Right cardiac atrium (tissue), 5 donors: ENCODE data around the gene TRIP12. TPM values are rescaled to one million over a fixed set of nuclear protein-coding genes. Genes with fewer than 3 reads are reported as not detected.
A peak's percentile ranks its signal among the peaks of the same experiment; 100 is the strongest.
"Not testable (repeated sequence)": the region's sequence is repeated elsewhere in the genome, so short reads cannot be mapped to it uniquely, and the experiment has no call there.

ENCODE experiments used
- ATAC-seq, 2 donors: fragments of 200-7000 bp; cut with Tn5 transposase; one replicate each; pipeline versions ENCODE4 v1.8.0 to v1.9.1; 2020; ENCODE audit warnings: moderate library complexity in 2 of 2, mild to moderate bottlenecking in 1 of 2
- DNase-seq, 3 donors: peaks; one replicate each; pipeline ENCODE4 v3.0.0-alpha.2; 2020
- H3K27ac ChIP-seq: one replicate; pipeline ENCODE4 v1.5.1; 2013; ENCODE audit warnings: mild to moderate bottlenecking, low read length, control low read depth, moderate library complexity
- H3K27me3 ChIP-seq: one replicate; pipeline ENCODE4 v1.6.1; 2013; ENCODE audit not compliant: control insufficient read depth, insufficient read depth
- H3K4me1 ChIP-seq: one replicate; pipeline ENCODE4 v1.6.1; 2013; ENCODE audit warnings: low read length; ENCODE audit not compliant: control insufficient read depth, insufficient read depth
- H3K4me3 ChIP-seq: one replicate; pipeline ENCODE4 v1.5.1; 2013; ENCODE audit warnings: low read length, control low read depth
- H3K9me3 ChIP-seq: one replicate; pipeline ENCODE4 v1.6.1; 2013; ENCODE audit warnings: low read length; ENCODE audit not compliant: control insufficient read depth
- WGBS: extraction: QIAGEN DNeasy Blood & Tissue Kit; methylation state at CpG from one replicate; pipeline ENCODE4 v1.1.7; 2013; 5-methylcytosine and 5-hydroxymethylcytosine counted together
- intact Hi-C, 4 donors: fragments of 100-400 bp; cut with DNase I; formaldehyde crosslinking; loops; one replicate each; pipeline versions ENCODE4 v1.11.0 to v1.14.0; 2022 to 2023
- polyA plus RNA-seq: library from polyadenylated mRNA; stranded (reverse); fragments of 200-250 nt; gene quantifications from one replicate; pipeline ENCODE4 v1.2.3, GENCODE V29; 2013
- total RNA-seq, 4 donors: library from RNA; stranded (reverse); fragmentation: NEBNext Ultra II Directional; extraction: Animal tissue kit (Norgen Biotek cat#: 25700); gene quantifications; one replicate each; pipeline ENCODE4 v1.2.1, GENCODE V29; 2021
- donor health status: healthy with polysubstance abuse.
- donor health status: DM: no; HTN: yes; CAD: no.
- donor health status: DM: no; HTN: no; CAD: no.
- donor health status: DM: no; HTN: yes; CAD: no; lungs with severe emphysema.
- donor health status: DM: yes; HTN: yes; CAD: no.

TRIP12 gene
- total and polyA plus RNA-seq, 5 donors: 24.5 to 212 (median 203) TPM

DNA sequence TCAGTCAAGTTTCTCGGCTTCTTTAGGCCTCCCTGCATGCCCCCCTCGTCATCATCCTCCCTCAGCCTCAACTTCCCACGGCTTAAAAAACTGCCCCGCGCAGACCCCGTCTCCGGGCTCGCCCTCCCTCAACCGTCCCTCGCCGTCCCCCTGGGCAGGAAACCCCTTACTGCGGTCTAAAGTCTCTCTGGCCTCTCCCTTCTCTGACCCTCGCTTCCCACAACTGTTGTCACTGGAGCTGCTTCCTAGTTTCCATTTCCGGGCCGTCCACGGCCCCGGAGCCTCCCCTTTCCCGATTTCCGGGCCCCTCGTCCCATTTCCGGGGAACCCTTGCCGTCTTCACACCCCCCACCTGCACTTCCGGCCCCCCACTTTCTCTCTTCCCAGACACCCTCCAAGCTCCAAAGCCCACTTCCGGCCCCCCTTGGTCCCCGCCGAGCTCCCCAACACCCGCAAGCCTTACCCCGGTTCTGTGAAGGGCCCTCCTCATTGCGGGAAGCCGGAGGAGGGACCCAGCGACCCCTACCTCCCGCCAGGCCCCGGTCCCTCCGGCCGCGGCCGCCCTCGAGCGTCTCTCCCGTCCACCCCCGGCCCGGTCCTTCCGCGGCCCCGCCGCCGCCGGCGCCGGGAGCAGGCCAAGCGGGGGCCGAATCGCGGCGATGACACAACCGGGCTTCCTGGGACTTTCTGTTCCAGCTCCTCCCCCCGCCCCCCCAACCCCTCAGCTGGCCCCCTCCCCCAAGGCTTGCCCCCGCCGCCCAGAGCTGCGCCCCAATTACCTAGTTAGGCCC lies 513 bp downstream of the TRIP12 start:
- Histone ChIP-seq H3K4me3 (peak overlapping the region; percentile 89), H3K27me3 (no peaks in the 10 kb centered on the region), H3K9me3 (no peaks in the 10 kb centered on the region), H3K27ac (peak overlapping the region; percentile 99), H3K4me1 (no peaks in the 10 kb centered on the region)
- intact Hi-C loops: loop anchor here in 2 of 4 donors (5.0 to 10.0 kb wide), 2 partner anchors 116 to 119 kb away; no protein-coding TSS in a partner anchor
- peak; percentile 78 to 89 (median 86) for DNase-seq
- WGBS: under 1% methylated on average over 60 of the region's 60 CpGs
- ATAC-seq: peak; percentile 57 to 62

DNA sequence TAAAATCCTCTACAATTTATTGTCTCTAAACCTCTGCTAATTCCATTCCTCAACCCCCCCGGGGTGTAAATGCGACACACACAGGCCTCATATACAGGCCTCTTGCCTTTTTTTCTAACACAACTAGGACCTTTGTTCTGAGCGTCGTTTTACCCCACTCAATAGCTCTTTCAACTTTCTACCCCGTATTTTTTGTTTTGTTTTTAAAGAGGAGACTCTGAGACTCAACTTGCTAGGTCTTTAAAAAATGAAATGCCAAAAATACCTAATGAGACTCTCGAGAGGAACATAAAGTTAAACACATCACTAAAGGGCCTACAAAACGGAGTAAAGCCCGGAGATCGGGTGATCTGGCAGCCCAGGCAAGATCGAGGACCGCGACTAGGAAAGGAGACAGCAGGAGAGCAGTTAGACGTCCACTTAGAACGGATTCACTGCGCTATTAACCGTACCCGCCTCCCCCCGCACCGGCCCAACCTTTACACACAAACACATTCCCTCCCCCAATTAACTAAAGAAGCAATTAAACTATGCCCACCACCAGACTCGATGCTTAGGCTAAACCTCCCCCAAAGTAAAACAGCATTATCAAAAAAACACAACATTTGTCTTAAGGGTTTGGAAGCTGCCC lies 1.7 kb downstream of the TRIP12 start:
- 6% methylated on average over 20 of the region's 20 CpGs for WGBS
- intact Hi-C loops: loop anchor here in 2 of 4 donors (5.0 to 10.0 kb wide), 2 partner anchors 115 to 118 kb away; no protein-coding TSS in a partner anchor
- peak overlapping the region; percentile 89 for H3K4me3 ChIP-seq
- H3K4me1 ChIP-seq: no peaks in the 10 kb centered on the region
- no peaks in the 10 kb centered on the region for H3K9me3 ChIP-seq
- H3K27me3 ChIP-seq: no peaks in the 10 kb centered on the region
- H3K27ac ChIP-seq: no peak overlapping the region
- DNase-seq (no peak), ATAC-seq (no peak)

DNA sequence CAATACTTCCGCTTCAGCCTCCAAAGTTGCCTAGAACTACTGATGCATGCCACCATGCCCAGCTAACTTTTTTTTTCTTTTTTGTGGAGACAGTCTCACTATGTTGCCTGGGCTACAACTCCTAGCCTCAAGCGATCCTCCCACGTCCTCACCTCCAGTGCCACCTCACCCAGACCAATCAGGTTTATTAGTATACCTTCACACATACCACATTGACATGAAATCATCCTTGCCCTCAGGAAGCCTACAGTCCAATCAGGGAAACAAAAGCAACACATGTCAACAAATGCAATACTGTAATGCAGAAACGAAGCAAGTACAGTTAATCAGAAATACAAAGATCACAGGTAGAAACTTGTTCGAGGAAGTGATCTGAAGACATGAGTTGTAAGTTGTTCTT lies 4.0 kb downstream of the TRIP12 start:
- 93% methylated on average over 5 of the region's 5 CpGs for WGBS
- DNase-seq (no peak), ATAC-seq (no peak)
- peaks cover 4% of the 10 kb centered on the region for H3K4me1 ChIP-seq
- no peaks in the 10 kb centered on the region for H3K27me3 ChIP-seq
- no peak overlapping the region for H3K4me3 ChIP-seq
- no peaks in the 10 kb centered on the region for H3K9me3 ChIP-seq
- H3K27ac ChIP-seq: no peak overlapping the region
- intact Hi-C loops: no loop called here

DNA sequence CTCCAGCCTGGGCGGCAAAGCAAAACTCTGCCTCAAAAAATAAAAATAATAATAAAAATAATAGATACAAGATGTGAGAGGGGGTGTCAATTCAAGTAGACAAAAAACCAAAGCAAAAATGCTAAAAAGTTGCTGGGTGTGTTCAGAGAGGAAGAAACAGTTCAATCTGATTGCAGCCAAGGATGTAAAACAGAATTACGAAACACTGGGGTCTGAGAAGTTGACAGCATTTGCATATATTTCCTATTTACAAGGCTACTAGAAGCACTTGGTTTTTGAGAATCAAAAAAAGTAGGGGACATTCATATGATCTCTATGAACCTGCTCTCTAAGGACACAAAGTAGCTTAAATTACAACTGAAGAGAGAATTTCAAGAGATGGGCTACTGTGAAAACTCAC lies 7.6 kb downstream of the TRIP12 start:
- intact Hi-C loops: no loop called here
- no peak overlapping the region for H3K4me3 ChIP-seq
- ATAC-seq (no peak), DNase-seq (no peak)
- no peaks in the 10 kb centered on the region for H3K9me3 ChIP-seq
- H3K27me3 ChIP-seq: no peaks in the 10 kb centered on the region
- H3K4me1 ChIP-seq: peaks cover 4% of the 10 kb centered on the region
- WGBS: 81% methylated on average over 2 of the region's 2 CpGs
- no peak overlapping the region for H3K27ac ChIP-seq

DNA sequence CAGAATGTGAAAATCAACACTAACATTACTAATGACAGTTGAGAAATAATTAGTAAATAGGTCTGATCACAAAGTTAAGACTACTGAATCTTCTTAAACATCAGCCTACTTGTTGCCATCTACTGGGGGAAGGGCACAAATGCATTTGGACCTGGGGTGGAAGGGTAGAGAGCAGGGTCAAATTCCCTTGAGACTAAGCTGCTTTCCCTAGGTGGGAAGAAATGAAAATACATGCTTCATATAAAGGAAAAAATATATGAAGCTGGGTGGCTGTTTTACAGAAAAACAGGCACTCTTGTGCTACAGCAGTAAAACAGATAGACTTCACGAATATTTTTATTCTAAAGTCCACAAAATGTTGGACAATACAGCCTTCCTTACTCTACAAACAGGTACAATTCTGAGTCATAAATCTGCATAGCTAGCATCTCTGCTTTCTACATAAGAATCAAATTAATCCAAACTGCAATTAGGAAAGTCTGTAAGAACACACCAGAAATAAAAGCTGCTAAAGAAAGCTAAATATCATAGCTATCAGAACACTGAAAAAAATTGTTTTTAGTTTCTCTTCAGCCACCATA lies 10.9 kb downstream of the TRIP12 start:
- intact Hi-C loops: no loop called here
- H3K27me3 ChIP-seq: no peaks in the 10 kb centered on the region
- H3K27ac ChIP-seq: no peak overlapping the region
- H3K9me3 ChIP-seq: no peaks in the 10 kb centered on the region
- H3K4me3 ChIP-seq: no peak overlapping the region
- ATAC-seq: no peak
- 68% methylated on average over 1 of the region's 1 CpG for WGBS
- peaks cover 4% of the 10 kb centered on the region for H3K4me1 ChIP-seq
- DNase-seq: no peak

DNA sequence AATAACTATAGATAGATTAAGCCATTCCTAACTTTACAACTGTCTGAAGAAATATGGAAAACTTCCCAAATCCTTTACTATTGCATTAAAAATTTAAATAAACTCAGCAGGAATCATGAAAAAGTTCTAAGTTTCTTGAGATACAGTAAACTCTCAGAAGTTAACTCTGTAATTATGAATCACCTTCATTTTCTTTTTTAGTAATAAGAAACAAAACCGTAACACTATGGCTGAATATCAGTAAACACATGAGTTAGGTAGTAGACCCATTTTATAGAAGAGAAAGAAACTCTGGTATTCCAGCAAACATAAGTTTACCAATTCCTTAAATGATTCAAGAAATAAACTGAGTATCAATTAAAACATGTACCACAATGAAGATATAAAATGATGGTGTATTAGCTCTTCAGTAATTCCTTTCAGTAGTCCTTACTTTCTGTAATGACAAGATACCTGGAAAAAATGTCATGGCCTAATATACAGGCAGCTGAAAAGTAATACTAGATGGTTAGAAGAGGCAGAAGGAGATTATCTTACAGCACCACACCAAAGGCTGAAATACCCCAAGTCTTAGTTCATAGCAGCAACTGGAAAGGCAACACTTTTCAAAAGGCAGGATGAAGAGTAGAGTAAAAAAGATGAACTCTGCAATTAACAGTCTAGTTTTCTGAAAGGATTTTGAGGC lies 11.5 kb downstream of the TRIP12 start:
- H3K27me3 ChIP-seq: no peaks in the 10 kb centered on the region
- DNase-seq (no peak), ATAC-seq (no peak)
- no peak overlapping the region for H3K27ac ChIP-seq
- peaks cover 4% of the 10 kb centered on the region for H3K4me1 ChIP-seq
- intact Hi-C loops: no loop called here
- 85% methylated on average over 1 of the region's 1 CpG for WGBS
- H3K9me3 ChIP-seq: no peaks in the 10 kb centered on the region
- no peak overlapping the region for H3K4me3 ChIP-seq

DNA sequence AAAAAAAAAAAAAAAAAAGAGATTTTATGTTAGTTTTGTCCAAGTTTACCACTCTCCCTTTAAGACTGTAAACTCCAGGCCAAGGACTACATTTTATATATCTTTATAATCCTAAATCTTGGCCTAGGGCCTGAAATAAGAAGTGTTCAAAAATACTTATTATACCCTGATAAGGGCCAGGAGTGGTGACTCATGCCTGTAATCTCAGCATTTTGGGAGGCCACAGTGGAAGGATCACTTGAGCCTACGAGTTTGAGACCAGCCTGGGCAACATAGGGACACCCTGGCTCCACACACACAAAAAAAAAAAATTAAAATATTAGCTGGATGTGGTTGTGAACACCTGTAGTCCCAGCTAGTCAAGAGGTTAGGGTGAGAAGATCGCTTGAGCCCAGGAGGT lies 12.7 kb downstream of the TRIP12 start:
- no peaks in the 10 kb centered on the region for H3K27me3 ChIP-seq
- no peaks in the 10 kb centered on the region for H3K9me3 ChIP-seq
- peak; percentile 43 to 48 for ATAC-seq
- DNase-seq: no peak
- no peak overlapping the region for H3K27ac ChIP-seq
- WGBS: 68% methylated on average over 2 of the region's 2 CpGs
- H3K4me1 ChIP-seq: peaks cover 2% of the 10 kb centered on the region
- intact Hi-C loops: no loop called here
- H3K4me3 ChIP-seq: no peak overlapping the region

DNA sequence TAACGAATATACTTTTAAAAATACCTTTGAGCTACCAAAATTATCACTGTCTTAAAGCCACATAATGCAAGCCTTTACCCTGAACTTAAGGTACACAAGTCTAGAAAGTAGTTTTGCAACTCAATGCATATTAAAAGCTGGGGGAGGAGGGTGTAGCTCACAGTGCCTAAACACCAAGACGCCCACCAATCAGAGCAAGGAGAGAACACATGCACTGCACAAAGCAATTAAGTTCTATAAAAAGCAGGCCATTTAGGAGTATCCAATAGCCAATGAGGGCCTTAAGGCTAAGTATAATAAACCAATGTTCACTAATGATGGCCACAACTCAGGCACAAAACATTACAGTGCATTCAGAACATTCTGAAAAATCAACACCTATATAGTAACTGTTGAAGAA lies 16.2 kb downstream of the TRIP12 start:
- intact Hi-C loops: no loop called here
- no peak overlapping the region for H3K4me3 ChIP-seq
- 79% methylated on average over 2 of the region's 2 CpGs for WGBS
- H3K27me3 ChIP-seq: no peaks in the 10 kb centered on the region
- H3K27ac ChIP-seq: no peak overlapping the region
- H3K9me3 ChIP-seq: no peaks in the 10 kb centered on the region
- ATAC-seq (no peak), DNase-seq (no peak)
- peaks cover 1% of the 10 kb centered on the region for H3K4me1 ChIP-seq

DNA sequence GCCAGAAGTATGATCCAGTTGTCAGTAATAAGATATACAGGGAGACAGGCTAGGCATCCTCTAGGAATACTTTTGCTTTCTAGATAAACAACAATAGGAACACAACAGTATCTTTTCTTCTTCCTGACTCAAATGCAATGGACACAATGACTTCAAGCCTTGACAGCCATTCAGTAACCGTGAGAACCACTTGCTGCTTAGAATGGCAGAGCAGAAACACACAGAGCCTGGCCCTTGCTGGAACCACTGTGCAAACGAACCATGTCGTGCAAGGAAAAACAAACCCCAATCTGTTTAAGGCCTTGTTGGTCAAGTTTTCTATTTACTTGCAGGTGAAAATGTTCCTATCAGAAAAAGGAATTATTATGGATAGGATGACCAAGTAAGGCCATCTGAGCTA lies 18.8 kb downstream of the TRIP12 start:
- Histone ChIP-seq H3K27me3 (no peaks in the 10 kb centered on the region), H3K9me3 (no peaks in the 10 kb centered on the region), H3K4me3 (no peak overlapping the region), H3K27ac (no peak overlapping the region), H3K4me1 (peaks cover 4% of the 10 kb centered on the region)
- WGBS: 77% methylated on average over 3 of the region's 3 CpGs
- ATAC-seq (no peak), DNase-seq (no peak)
- intact Hi-C loops: no loop called here

DNA sequence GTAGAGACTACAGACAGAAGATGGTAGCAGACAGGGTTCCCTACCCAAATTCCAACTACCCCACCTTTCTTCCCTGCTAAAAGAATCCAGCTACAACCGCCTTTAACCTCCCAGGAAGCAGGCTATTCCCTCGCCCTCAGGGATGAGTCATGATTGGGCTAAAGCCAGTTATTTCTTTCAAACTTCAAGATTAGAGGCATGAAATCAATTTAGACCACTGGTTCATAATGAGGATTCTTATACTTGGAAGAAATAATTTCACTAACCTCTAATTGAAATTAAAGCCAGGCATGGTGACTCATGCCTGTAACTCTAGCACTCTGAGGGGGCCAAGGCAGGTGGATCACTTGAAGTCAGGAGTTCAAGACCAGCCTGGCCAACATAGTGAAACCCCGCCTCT lies 20.0 kb downstream of the TRIP12 start:
- H3K9me3 ChIP-seq: no peaks in the 10 kb centered on the region
- peaks cover 4% of the 10 kb centered on the region for H3K4me1 ChIP-seq
- WGBS: 45% methylated on average over 3 of the region's 3 CpGs
- no peak for DNase-seq
- peak; percentile 56 to 62 for ATAC-seq
- intact Hi-C loops: no loop called here
- no peak overlapping the region for H3K27ac ChIP-seq
- no peak overlapping the region for H3K4me3 ChIP-seq
- H3K27me3 ChIP-seq: no peaks in the 10 kb centered on the region

DNA sequence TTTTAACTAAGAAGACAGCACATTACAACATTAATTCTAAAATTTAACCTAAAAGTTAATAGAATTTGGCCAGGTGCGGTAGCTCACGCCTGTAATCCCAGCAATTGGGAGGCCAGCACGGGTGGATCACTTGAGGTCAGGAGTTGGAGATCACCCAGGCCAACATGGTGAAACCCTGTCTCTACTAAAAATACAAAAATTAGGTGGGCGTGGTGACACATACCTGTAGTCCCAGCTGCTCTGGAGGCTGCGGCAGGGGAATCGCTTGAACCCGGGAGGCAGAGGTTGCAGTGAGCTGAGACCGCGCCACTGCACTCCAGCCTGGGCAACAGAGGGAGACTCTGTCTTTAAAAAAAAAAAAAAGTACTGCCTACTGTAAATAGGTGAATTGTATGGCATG lies 21.3 kb downstream of the TRIP12 start:
- intact Hi-C loops, H3K9me3 ChIP-seq, H3K4me1 ChIP-seq, ATAC-seq, H3K27me3 ChIP-seq, H3K27ac ChIP-seq, H3K4me3 ChIP-seq, DNase-seq: not testable (repeated sequence)
- 96% methylated on average over 9 of the region's 9 CpGs for WGBS
